Dermis blood vessel endothelial cell (primary cell): ENCODE results near the gene OR51B2. TPM values are rescaled to one million over a fixed set of nuclear protein-coding genes. Genes with fewer than 3 reads are reported as not detected.
"Not testable (repeated sequence)": the region's sequence is repeated elsewhere in the genome, so short reads cannot be mapped to it uniquely, and the experiment has no call there.

Experiments used
- DNase-seq: peaks from one replicate; pipeline ENCODE4 v3.0.0; 2010
- total RNA-seq: library from RNA; depleted of rRNA; stranded (reverse); fragments of >200 nt; gene quantifications from 2 replicates; pipeline ENCODE4 v1.2.3, GENCODE V29; 2014

Gene OR51B2
- not detected in 2 replicates for total RNA-seq

- no peak for DNase-seq
Measured at GRCh38 chr11:5324197-5324596, at the start of gene OR51B2. OR51B2 (minus strand) TSS chr11:5324297; CDS start chr11:5324297, 0 bp downstream.

- DNase-seq, result no peak
Measured at GRCh38 chr11:5369789-5370188, 45.7 kb upstream of the OR51B2 start.

- no peak for DNase-seq
Measured at GRCh38 chr11:5368502-5369043, 44.5 kb upstream of the OR51B2 start.

GRCh38 chr11:5367448-5368074 lies 43.5 kb upstream of the OR51B2 start:
- DNase-seq, result no peak

GRCh38 chr11:5366856-5367255 lies 42.8 kb upstream of the OR51B2 start:
- DNase-seq, result no peak

- not testable (repeated sequence) for DNase-seq
Measured at GRCh38 chr11:5366365-5366764, 42.3 kb upstream of the OR51B2 start.

- no peak for DNase-seq
Measured at GRCh38 chr11:5364214-5364613, 40.1 kb upstream of the OR51B2 start.

- DNase-seq, result no peak
Measured at GRCh38 chr11:5363679-5364078, 39.6 kb upstream of the OR51B2 start.

GRCh38 chr11:5362017-5362625 lies 38.0 kb upstream of the OR51B2 start:
- no peak for DNase-seq

GRCh38 chr11:5356031-5356430 lies 31.9 kb upstream of the OR51B2 start:
- DNase-seq, result not testable (repeated sequence)

GRCh38 chr11:5351208-5351607 lies 27.1 kb upstream of the OR51B2 start, which contains the start of gene OR51B6:
OR51B6 (plus strand) TSS chr11:5351508; CDS start chr11:5351508, 0 bp downstream.
- DNase-seq, result no peak

- DNase-seq, result no peak
Measured at GRCh38 chr11:5349550-5349949, 25.5 kb upstream of the OR51B2 start.

GRCh38 chr11:5348551-5349194 lies 24.6 kb upstream of the OR51B2 start:
- DNase-seq, result no peak

GRCh38 chr11:5345831-5346230 lies 21.7 kb upstream of the OR51B2 start:
- DNase-seq, result no peak

GRCh38 chr11:5343474-5344335 lies 19.6 kb upstream of the OR51B2 start, which contains the start of gene OR51B5:
OR51B5 (minus strand) TSS chr11:5343524; CDS start chr11:5343524, 0 bp downstream.
- DNase-seq, result no peak

- DNase-seq, result no peak
Measured at GRCh38 chr11:5339771-5340322, 15.8 kb upstream of the OR51B2 start.

GRCh38 chr11:5337253-5337652 lies 13.2 kb upstream of the OR51B2 start:
- not testable (repeated sequence) for DNase-seq

- no peak for DNase-seq
Measured at GRCh38 chr11:5336331-5336730, 12.2 kb upstream of the OR51B2 start.

- no peak for DNase-seq
Measured at GRCh38 chr11:5335170-5335569, 11.1 kb upstream of the OR51B2 start.

- DNase-seq, result no peak
Measured at GRCh38 chr11:5317292-5317691, 6.8 kb downstream of the OR51B2 start.

- DNase-seq, result not testable (repeated sequence)
Measured at GRCh38 chr11:5313326-5314023, 10.6 kb downstream of the OR51B2 start.

GRCh38 chr11:5310423-5310822 lies 13.7 kb downstream of the OR51B2 start:
- DNase-seq, result no peak
